K562 (cell line): ENCODE results near the gene ERVK3-1. TPM values are rescaled to one million over a fixed set of nuclear protein-coding genes. Genes with fewer than 3 reads are reported as not detected.

ENCODE experiments used
- ATAC-seq: fragments of 200-7000 bp; cut with Tn5 transposase; 3 replicates; pipeline ENCODE4 v1.9.1; 2020; ENCODE audit warnings: moderate library complexity
- BruUV-seq: library from RNA; stranded (reverse); fragments of 400-500 nt; replicated peaks from 2 replicates; lab custom pipeline; 2021; lab: Mats Ljungman, UMichigan
- CTCF ChIA-PET: fragments of 300-600 bp; formaldehyde crosslinking; extraction: SDS; loops from one replicate; lab custom pipeline; 2021; ENCODE audit warnings: low intra/inter-chr PET ratio; lab: Yijun Ruan, JAX
- POLR2A ChIA-PET: fragments of 300-600, 350-650 bp; sonication (Branson Sonifier 250); formaldehyde crosslinking; extraction: SDS; loops from one replicate; lab custom pipeline; 2021; ENCODE audit warnings: antibody characterized with exemption, inconsistent platforms; lab: Yijun Ruan, JAX
- DNase-seq, 4 experiments: peaks; one replicate each; pipeline versions ENCODE4 v3.0.0 to v3.0.0-alpha.2; 2011 to 2018; ENCODE audit warnings: low spot score in 3 of 4, mixed read lengths in 3 of 4; ENCODE audit errors: extremely low read depth in 1 of 4
- FAIRE-seq: peaks from 2 replicates; lab custom pipeline; 2011; peaks lifted over from hg19 to GRCh38; lab: Jason Lieb, UNC
- H2AFZ ChIP-seq: 2 replicates; pipeline ENCODE4 v1.6.0; 2011; ENCODE audit warnings: low read depth, low read length, control low read depth, inconsistent platforms
- H3K27ac ChIP-seq: fragments of 200-600 bp; 3 replicates; pipeline ENCODE4 v1.8.0; 2011; ENCODE audit warnings: low read depth, mild to moderate bottlenecking, control low read depth, inconsistent platforms, low read length, moderate library complexity, mixed read lengths; ENCODE audit errors: extremely low read depth
- H3K27me3 ChIP-seq, 2 experiments: fragments of 300-600 bp in 1 of 2; 2 replicates in 1 of 2; 3 replicates in 1 of 2; pipeline versions ENCODE4 v1.6.0 to v1.8.0; 2011; ENCODE audit warnings: inconsistent platforms in 2 of 2, low read length in 2 of 2, mild to moderate bottlenecking in 1 of 2, mixed read lengths in 1 of 2, moderate library complexity in 1 of 2; ENCODE audit not compliant: control insufficient read depth in 2 of 2, insufficient read depth in 2 of 2
- H3K36me3 ChIP-seq: fragments of 300-600 bp; 3 replicates; pipeline ENCODE4 v1.8.0; 2011; ENCODE audit warnings: mild to moderate bottlenecking, low read length, inconsistent platforms; ENCODE audit not compliant: control insufficient read depth, insufficient read depth
- H3K4me1 ChIP-seq, 2 experiments: fragments of 200-600 bp in 1 of 2; replicated peaks in 1 of 2; 2 replicates in 1 of 2; 3 replicates in 1 of 2; pipeline versions ENCODE4 v1.5.1 to v1.8.0; 2011; ENCODE audit warnings: inconsistent platforms in 2 of 2, low read length in 2 of 2, mild to moderate bottlenecking in 1 of 2, mixed read lengths in 1 of 2, moderate library complexity in 1 of 2; ENCODE audit not compliant: control insufficient read depth in 2 of 2, insufficient read depth in 2 of 2
- H3K4me2 ChIP-seq: 2 replicates; pipeline ENCODE4 v1.6.1; 2011; ENCODE audit warnings: low read length, control low read depth, inconsistent platforms, mixed read lengths; ENCODE audit not compliant: insufficient read depth
- H3K4me3 ChIP-seq: fragments of 200-600 bp; sonication (generic), shearing (Covaris generic); 2 replicates; pipeline ENCODE4 v1.5.1; 2016; ENCODE audit warnings: control low read depth, inconsistent platforms
- H3K79me2 ChIP-seq: fragments of 200-600 bp; 3 replicates; pipeline ENCODE4 v1.8.0; 2011; ENCODE audit warnings: low read length, inconsistent platforms; ENCODE audit not compliant: control insufficient read depth, insufficient read depth
- H3K9ac ChIP-seq, 2 experiments: 2 replicates each; pipeline versions ENCODE4 v1.6.0 to v1.6.1; 2011; ENCODE audit warnings: low read depth in 2 of 2, low read length in 2 of 2, control low read depth in 1 of 2, inconsistent platforms in 1 of 2, mild to moderate bottlenecking in 1 of 2, mixed read lengths in 1 of 2; ENCODE audit not compliant: insufficient read depth in 1 of 2
- H3K9me1 ChIP-seq: one replicate; pipeline ENCODE4 v1.6.0; 2011; ENCODE audit warnings: inconsistent platforms, mild to moderate bottlenecking, low read length, moderate library complexity; ENCODE audit not compliant: control insufficient read depth, insufficient read depth
- H3K9me3 ChIP-seq: replicated peaks from 2 replicates; pipeline ENCODE4 v1.5.1; 2011; ENCODE audit warnings: low read depth, low read length, inconsistent platforms; ENCODE audit not compliant: control insufficient read depth, insufficient read depth
- H4K20me1 ChIP-seq: replicated peaks from 2 replicates; pipeline ENCODE4 v1.6.1; 2011; ENCODE audit warnings: low read length, inconsistent platforms, mixed read lengths; ENCODE audit not compliant: control insufficient read depth, insufficient read depth
- BMI1 ChIP-seq: fragments of 150-350 bp; IDR thresholded peaks from 2 replicates; pipeline ENCODE4 v1.6.1; 2014; ENCODE audit warnings: low read length
- ZNF24 ChIP-seq: fragments of 450-650 bp; IDR thresholded peaks from 2 replicates; pipeline ENCODE4 v1.6.1; 2016
- ZNF75A ChIP-seq: fragments of 450-650 bp; formaldehyde crosslinking; IDR thresholded peaks from 2 replicates; pipeline ENCODE4 v1.4.0; 2020; ENCODE audit warnings: mild to moderate bottlenecking
- ZNF764 ChIP-seq: fragments of 250-450 bp; sonication (Bioruptor Pico); IDR thresholded peaks from 2 replicates; pipeline ENCODE4 v1.4.0; 2020; ENCODE audit warnings: low read depth, mild to moderate bottlenecking, moderate library complexity
- WGBS: fragments of 100-300 bp; shearing (Covaris generic); methylation state at CpG from one replicate; pipeline ENCODE4 v1.1.6; 2016; ENCODE audit warnings: low coverage, mixed read lengths; ENCODE audit not compliant: insufficient coverage; ENCODE audit errors: missing lambda C conversion rate; 5-methylcytosine and 5-hydroxymethylcytosine counted together
- in situ Hi-C: fragments of 300-500 bp; cut with MboI; formaldehyde crosslinking; loops from 4 replicates; pipeline ENCODE4 v1.15.0; 2018; ENCODE audit warnings: inconsistent platforms, mixed read lengths
- intact Hi-C: fragments of 100-400 bp; cut with micrococcal nuclease; formaldehyde crosslinking; loops from 2 replicates; pipeline ENCODE4 v1.14.2; 2022
- polyA plus RNA-seq, 8 experiments: library from polyadenylated mRNA; depleted of rRNA in 4 of 8; stranded (reverse) in 5 of 8; unstranded in 3 of 8; fragments of >200 nt; fragmentation: Nextera tagmentation in 2 of 8; fragmentation: Illumina TruSeq in 1 of 8; extraction: Ambion mirVana in 2 of 8; extraction: Trizol in 1 of 8; gene quantifications; 2 replicates each; pipeline versions ENCODE4 v1.2.1 to v1.2.3, GENCODE V29; 2011 to 2014; ENCODE audit warnings: inconsistent platforms in 1 of 8, missing spikeins in 1 of 8
- total RNA-seq, 7 experiments: library from RNA; depleted of rRNA in 6 of 7; stranded (reverse); fragments of >200 nt in 6 of 7; fragmentation: Illumina TruSeq in 2 of 7; extraction: Trizol in 2 of 7; gene quantifications; 2 replicates each; pipeline versions ENCODE4 v1.2.1 to v1.2.3, GENCODE V29; 2011 to 2021; ENCODE audit warnings: low replicate concordance in 1 of 7

Gene ERVK3-1
- total and polyA plus RNA-seq, 9 of the 15 experiments (the other 6 are each of a cell fraction or from before 2014, with no cell fraction given): 87.6 to 299 (median 119) TPM

GRCh38 chr19:58294743-58295374 lies 10.3 kb upstream of the ERVK3-1 start:
- intact Hi-C loops: no loop called here
- no peak overlapping the region for H3K4me3 ChIP-seq
- no peak for DNase-seq
- peaks cover 11% of the 10 kb centered on the region for H3K9me3 ChIP-seq
- no peaks in the 10 kb centered on the region; the same call in 1 of the 3 replicates for H3K79me2 ChIP-seq
- ChIA-PET CTCF (no interaction called here), POLR2A (no interaction called here)
- H3K4me1 ChIP-seq: no peaks in the 10 kb centered on the region
- no peak overlapping the region for H3K9ac ChIP-seq
- H3K27me3 ChIP-seq: no peaks in the 10 kb centered on the region
- no peak overlapping the region for H2AFZ ChIP-seq
- no peak overlapping the region for H3K4me2 ChIP-seq
- H3K9me1 ChIP-seq: no peaks in the 10 kb centered on the region
- no peak overlapping the region for H3K27ac ChIP-seq
- FAIRE-seq: no peak
- ATAC-seq: no peak
- H4K20me1 ChIP-seq: no peaks in the 10 kb centered on the region
- TF ChIP-seq ZNF75A (CRISPR knock-in tag) (peak; percentile 78; the same call in 1 of the 2 replicates), BMI1 (no peak)
- peaks cover 73% of the 10 kb centered on the region for H3K36me3 ChIP-seq
- WGBS: 98% methylated on average over 21 of the region's 22 CpGs
- in situ Hi-C loops: no loop called here
- BruUV-seq: no TSS peak

GRCh38 chr19:58296104-58296503 lies 9.1 kb upstream of the ERVK3-1 start:
- peaks cover 11% of the 10 kb centered on the region for H3K9me3 ChIP-seq

More at GRCh38 chr19:58296104-58296503, 9.1 kb upstream of the ERVK3-1 start:
- no peak overlapping the region for H2AFZ ChIP-seq
- H3K9ac ChIP-seq: no peak overlapping the region
- H3K4me3 ChIP-seq: no peak overlapping the region
- no peak overlapping the region for H3K4me2 ChIP-seq
- ChIA-PET POLR2A (interaction anchor here (1.2 kb wide), 1 partner anchor 8 kb away, joined by 5 read pairs; no protein-coding TSS in a partner anchor), CTCF (no interaction called here)
- whole genome bisulfite sequencing: 96% methylated on average over 6 of the region's 7 CpGs
- no peaks in the 10 kb centered on the region for H4K20me1 ChIP-seq
- no peak for ATAC-seq
- no peak for TF ChIP-seq ZNF24
- no peak for TF ChIP-seq ZNF764 (CRISPR knock-in tag)
- DNase-seq: no peak
- no peak for FAIRE-seq
- H3K9me1 ChIP-seq: no peaks in the 10 kb centered on the region
- no TSS peak for BruUV-seq
- no peaks in the 10 kb centered on the region for H3K27me3 ChIP-seq
- H3K27ac ChIP-seq: no peak overlapping the region
- peaks cover 77% of the 10 kb centered on the region for H3K36me3 ChIP-seq
- peaks cover 4% of the 10 kb centered on the region; the same call in 2 of the 3 replicates for H3K79me2 ChIP-seq
- in situ Hi-C loops: no loop called here
- intact Hi-C loops: no loop called here
- H3K4me1 ChIP-seq: no peaks in the 10 kb centered on the region
